HG03342 (cell line): ENCODE data around the gene MRPS18A.
"Not testable (repeated sequence)": the region's sequence is repeated elsewhere in the genome, so short reads cannot be mapped to it uniquely, and the experiment has no call there.

Experiments used
- ATAC-seq: cut with Tn5 transposase; IDR thresholded peaks from one replicate; pipeline ENCODE4 v1.9.1; 2021; ENCODE audit warnings: mild to moderate bottlenecking, moderate library complexity; ENCODE audit not compliant: unreplicated experiment

The MRPS18A gene

DNA sequence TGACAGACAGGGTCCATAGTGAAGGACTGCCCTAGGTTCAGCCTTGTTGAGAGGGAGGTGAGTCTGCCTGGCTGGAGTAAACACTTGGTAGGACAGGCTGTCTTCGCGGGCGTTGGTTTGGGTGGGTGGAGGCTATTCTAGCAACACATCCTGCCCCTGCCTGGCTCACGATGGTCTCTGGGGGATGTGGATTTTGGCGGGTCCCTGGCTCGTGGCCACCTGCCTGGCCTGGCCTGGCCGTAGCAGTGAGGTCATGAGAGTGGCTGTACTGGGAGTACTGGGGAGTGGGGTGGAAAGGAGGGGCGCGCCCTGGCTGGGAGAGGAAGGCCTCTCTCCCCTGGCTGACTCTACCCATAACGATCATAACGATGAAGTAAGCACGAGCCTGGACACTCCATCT lies 30.2 kb upstream of the MRPS18A start:
- no peak for ATAC-seq

- no peak for ATAC-seq
These were observed 29.8 kb upstream of the MRPS18A start for GRCh38 chr6:43717389-43717788.

DNA sequence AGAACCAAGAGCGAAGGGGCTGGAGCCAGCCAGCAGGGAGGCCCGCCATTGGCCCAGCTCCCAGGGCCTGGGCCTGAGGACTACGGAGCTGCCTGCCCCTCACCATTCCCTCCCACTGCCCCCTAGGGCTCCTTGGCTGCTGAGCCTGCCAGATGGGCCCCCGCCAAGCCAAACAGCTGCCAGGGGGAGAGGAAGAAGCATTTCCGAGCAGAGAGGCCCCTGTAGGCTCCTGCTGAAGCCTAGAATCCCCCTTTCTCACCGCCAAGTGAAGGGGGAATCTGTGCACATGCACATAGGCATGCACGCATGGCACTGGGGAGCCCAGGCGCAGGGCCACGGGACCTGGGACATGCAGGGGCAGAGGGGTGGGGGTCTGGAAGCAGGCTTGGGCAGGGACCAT lies 28.5 kb upstream of the MRPS18A start:
- ATAC-seq = no peak

DNA sequence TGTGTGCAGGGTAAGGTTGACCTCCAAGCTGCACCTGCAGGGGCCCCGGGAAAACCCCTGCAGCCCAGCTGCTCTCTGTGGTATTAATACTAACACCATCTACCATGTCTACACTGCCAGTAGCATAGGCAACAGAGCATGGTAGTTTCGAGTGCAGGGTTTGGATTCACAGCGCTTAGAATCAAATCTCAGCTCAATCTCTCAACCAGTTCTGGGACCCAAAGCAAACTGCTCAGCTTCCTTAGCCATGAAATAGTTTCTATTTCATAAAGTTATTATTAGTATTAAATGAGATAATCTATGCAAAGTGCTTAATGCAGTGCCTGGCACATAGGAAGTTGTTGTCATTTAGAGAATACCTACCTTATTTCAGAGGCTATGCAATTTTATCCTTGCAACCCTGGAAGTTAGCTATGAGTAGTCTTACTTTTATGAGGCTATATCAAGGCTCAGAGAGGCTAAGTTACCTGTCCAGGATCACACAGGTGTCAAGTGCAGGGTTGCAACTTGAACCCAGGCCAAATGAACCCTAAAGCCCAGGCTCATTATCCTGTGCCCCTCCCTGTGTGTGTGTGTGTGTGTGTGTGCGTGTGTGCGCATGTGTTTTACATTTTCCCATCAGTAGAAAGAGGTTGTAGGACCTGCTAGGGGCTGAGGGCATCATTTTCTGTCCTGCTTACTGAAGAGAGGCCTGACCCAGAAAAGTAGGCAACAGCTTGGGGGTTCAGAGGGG lies 27.6 kb upstream of the MRPS18A start:
- peak; percentile 86 for ATAC-seq

DNA sequence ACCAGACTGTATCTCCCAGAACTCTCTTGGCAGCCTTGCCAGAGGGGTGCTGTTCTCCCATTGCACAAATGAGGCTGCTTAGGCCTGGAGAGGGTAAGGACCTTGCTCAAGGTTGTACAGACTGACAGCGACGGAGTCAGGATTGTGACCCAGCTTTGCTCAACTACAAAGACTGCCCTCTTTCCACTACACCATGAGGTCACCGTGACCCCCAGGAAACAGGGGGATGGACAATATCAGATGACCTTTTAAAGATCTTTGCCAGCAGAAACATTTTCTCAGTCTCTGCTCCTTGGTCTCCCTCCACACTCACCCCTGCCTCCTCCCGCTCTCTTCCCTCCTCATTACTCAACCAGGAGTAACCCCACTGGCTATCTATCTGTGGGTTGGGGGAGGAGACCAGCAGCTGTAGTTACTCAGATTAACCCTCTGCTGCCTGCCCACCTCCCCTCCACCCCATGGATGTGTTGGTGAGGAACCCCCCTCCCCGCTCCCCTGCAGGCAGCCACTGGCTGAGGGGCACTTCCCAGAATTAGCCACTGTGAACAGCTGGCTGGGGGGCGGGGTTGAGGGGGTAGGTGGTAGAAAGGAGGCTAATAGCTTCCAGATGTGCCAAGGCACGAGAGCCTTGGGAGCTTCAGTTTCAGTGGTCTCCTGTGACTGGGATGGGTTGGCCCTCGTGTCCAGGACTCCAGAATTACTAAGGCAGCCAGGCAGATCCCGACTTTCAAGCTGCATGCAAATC lies 26.9 kb upstream of the MRPS18A start:
- ATAC-seq = peak; percentile 29

- ATAC-seq = no peak
These were observed 26.2 kb upstream of the MRPS18A start for GRCh38 chr6:43713643-43714310.

- no peak for ATAC-seq
These were observed 25.0 kb upstream of the MRPS18A start for GRCh38 chr6:43712579-43712978.

GRCh38 chr6:43710576-43710975 lies 23.0 kb upstream of the MRPS18A start:
- no peak for ATAC-seq

GRCh38 chr6:43709654-43710303 lies 22.2 kb upstream of the MRPS18A start:
- no peak for ATAC-seq

DNA sequence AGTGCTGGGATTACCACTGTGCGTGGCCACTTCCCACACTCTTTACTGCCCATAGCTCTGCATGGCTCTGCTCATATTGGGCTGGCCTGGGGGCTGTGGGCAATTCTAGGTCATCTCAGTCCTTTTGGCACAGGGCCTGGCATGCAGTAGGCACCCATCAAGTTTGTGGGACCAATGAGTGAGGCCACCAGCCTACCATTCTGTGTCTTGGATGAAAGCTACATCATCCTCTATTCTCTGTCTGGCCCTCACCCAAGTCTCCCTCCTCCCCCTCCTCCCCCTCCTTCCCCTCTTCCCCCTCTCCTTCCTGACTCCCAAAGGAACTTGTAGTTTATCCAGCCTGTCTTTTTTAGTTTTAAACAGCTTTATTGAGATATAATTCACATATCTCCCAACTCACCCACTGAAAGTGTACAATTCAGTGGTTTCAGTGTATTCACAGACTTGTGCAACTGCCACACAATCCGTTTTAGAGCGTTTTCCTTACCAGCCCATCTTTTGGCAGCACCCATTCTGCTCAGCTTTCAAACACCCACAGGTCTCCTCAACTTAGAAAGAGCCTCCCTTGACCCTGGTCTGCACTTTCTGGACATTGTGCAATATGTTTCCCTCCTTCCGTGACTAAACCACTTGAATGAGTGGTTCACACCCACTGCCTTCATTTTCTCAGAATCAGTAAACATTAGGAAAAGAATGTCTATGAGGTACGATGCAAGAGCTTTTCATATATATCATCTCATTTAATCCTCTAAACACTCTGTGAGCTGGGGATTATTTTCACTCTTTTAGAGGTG lies 21.5 kb upstream of the MRPS18A start:
- ATAC-seq = no peak

GRCh38 chr6:43707767-43708166 lies 20.2 kb upstream of the MRPS18A start:
- no peak for ATAC-seq

DNA sequence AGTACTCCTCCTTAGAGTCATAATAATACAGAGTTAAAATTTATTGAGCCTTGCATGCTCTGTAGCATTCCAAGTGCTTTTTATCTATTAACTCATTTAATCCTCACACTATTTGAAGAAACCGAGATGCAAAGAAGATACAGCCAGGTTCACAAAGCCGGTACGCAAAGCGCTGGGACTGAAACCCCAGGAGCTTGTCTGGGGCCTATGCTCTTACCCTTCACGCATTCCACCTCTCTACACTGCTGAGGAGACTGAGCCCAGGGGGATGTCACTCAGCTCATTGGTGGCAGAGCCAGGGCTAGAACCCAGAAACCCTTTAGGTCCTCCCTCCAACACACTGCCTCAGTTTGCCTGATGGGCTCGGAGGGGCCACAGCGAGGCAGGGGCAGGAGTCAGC lies 19.7 kb upstream of the MRPS18A start:
- ATAC-seq = no peak

DNA sequence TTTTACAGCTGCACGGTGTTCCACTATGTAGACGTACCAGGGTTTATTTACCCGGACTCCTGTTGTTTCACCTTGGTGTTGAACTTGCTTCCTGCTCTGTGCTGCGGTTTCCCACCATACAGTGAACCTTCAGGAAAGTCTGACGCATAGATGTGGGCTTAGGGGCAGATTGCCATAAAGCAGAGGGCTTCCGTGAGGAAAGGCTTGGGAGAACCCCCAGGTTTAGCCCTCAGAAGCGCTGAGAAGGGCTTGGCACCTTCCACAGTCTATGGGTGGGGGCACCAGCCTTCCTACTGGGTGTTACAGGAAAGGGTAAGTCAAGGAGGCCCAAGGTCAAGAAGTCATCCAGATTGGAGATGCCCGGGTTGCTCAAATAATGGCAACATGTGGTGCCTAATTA lies 19.2 kb upstream of the MRPS18A start:
- ATAC-seq = no peak

- no peak for ATAC-seq
These were observed 18.4 kb upstream of the MRPS18A start for GRCh38 chr6:43705996-43706395.

- ATAC-seq = no peak
These were observed 16.2 kb upstream of the MRPS18A start for GRCh38 chr6:43703512-43704429.

GRCh38 chr6:43702534-43703440 lies 15.2 kb upstream of the MRPS18A start:
- ATAC-seq = no peak

GRCh38 chr6:43702171-43702533 lies 14.6 kb upstream of the MRPS18A start:
- no peak for ATAC-seq

- not testable (repeated sequence) for ATAC-seq
These were observed 13.5 kb upstream of the MRPS18A start for GRCh38 chr6:43700939-43701560.
